SJCRH30 (cell line): Measurements from ENCODE around the gene SLC41A2. TPM values are rescaled to one million over a fixed set of nuclear protein-coding genes. Genes with fewer than 3 reads are reported as not detected.

ENCODE experiments used
- DNase-seq, 2 experiments: peaks; one replicate each; pipeline ENCODE4 v3.0.0-alpha.2; 2015 to 2020
- H3K27ac ChIP-seq: fragments of 250-450 bp; sonication (Bioruptor Pico); 2 replicates; pipeline ENCODE4 v1.5.1; 2020; ENCODE audit warnings: mild to moderate bottlenecking, moderate library complexity
- H3K27me3 ChIP-seq: fragments of 250-450 bp; sonication (Bioruptor Pico); 2 replicates; pipeline ENCODE4 v1.5.1; 2020; ENCODE audit warnings: mild to moderate bottlenecking, moderate library complexity
- H3K36me3 ChIP-seq: fragments of 250-450 bp; sonication (Bioruptor Pico); 2 replicates; pipeline ENCODE4 v1.5.1; 2020; ENCODE audit warnings: mild to moderate bottlenecking, moderate library complexity
- H3K4me1 ChIP-seq: fragments of 250-450 bp; sonication (Bioruptor Pico); 2 replicates; pipeline ENCODE4 v1.5.1; 2020; ENCODE audit warnings: mild to moderate bottlenecking, moderate library complexity
- H3K4me3 ChIP-seq: fragments of 250-450 bp; sonication (Bioruptor Pico); 2 replicates; pipeline ENCODE4 v1.5.1; 2020; ENCODE audit warnings: mild to moderate bottlenecking, moderate library complexity
- H3K9me3 ChIP-seq: fragments of 250-450 bp; sonication (Bioruptor Pico); replicated peaks from 2 replicates; pipeline ENCODE4 v1.5.1; 2020; ENCODE audit warnings: mild to moderate bottlenecking, moderate library complexity
- total RNA-seq: library from RNA; depleted of rRNA; stranded (reverse); fragments of >200 nt; shearing (Covaris generic); gene quantifications from 2 replicates; pipeline ENCODE4 v1.2.3, GENCODE V29; 2014; rRNA removed

Gene SLC41A2
- total RNA-seq, 1 experiment from 2014 or later: 5.2 TPM

DNA sequence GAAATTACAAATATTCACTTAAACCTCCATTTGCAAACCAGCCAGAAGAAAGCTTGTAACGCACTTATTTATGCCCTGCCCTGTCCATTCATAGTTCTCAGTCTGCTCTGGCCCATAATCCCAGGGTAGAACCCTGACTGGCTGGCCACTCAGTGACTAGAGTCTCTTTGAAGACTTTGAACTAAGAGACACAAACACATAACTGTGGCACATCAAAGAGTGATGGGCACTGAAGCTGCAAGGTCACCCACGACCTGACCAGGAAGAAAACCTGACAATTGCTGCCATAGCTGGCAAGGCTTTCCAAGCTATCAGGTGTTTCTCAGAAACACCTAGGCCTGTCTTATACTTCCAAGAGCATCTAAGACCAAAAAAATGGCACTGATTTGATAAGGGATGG lies 28.7 kb downstream of the SLC41A2 start:
- no peaks in the 10 kb centered on the region for H3K4me1 ChIP-seq
- no peaks in the 10 kb centered on the region for H3K9me3 ChIP-seq
- no peak for DNase-seq
- no peaks in the 10 kb centered on the region; the same call in 1 of the 2 replicates for H3K27me3 ChIP-seq
- H3K36me3 ChIP-seq: no peaks in the 10 kb centered on the region
- H3K4me3 ChIP-seq: no peak overlapping the region
- H3K27ac ChIP-seq: no peak overlapping the region

GRCh38 chr12:104928036-104928745 lies 29.9 kb downstream of the SLC41A2 start:
- no peaks in the 10 kb centered on the region for H3K9me3 ChIP-seq

DNA sequence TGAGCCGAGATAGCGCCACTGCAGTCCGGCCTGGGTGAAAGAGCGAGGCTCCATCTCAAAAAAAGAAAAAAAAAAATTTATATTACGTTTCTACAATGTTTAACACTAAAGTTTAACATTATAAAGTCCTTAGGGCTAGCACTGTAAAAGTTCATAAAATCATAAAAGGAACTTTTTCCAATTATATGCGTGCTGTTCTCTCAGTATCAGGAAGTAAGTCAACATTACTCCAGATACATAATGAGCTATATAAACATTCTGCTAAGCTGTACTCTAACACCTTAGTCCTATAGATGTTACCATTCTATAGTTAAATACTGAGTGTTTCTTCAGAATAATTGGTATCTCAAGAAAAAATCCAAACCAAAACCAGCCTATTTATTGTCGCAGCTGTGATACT lies 32.6 kb downstream of the SLC41A2 start:
- Histone ChIP-seq H3K9me3 (no peaks in the 10 kb centered on the region; the same call in 1 of the 2 replicates), H3K4me1 (no peaks in the 10 kb centered on the region), H3K4me3 (no peak overlapping the region), H3K36me3 (no peaks in the 10 kb centered on the region), H3K27ac (no peak overlapping the region), H3K27me3 (no peaks in the 10 kb centered on the region; the same call in 1 of the 2 replicates)
- no peak for DNase-seq

More at GRCh38 chr12:104928036-104928745, 29.9 kb downstream of the SLC41A2 start:
- H3K27me3 ChIP-seq: no peaks in the 10 kb centered on the region; the same call in 1 of the 2 replicates
- H3K4me3 ChIP-seq: no peak overlapping the region
- no peaks in the 10 kb centered on the region for H3K4me1 ChIP-seq
- H3K27ac ChIP-seq: no peak overlapping the region
- H3K36me3 ChIP-seq: no peaks in the 10 kb centered on the region
- DNase-seq: no peak

DNA sequence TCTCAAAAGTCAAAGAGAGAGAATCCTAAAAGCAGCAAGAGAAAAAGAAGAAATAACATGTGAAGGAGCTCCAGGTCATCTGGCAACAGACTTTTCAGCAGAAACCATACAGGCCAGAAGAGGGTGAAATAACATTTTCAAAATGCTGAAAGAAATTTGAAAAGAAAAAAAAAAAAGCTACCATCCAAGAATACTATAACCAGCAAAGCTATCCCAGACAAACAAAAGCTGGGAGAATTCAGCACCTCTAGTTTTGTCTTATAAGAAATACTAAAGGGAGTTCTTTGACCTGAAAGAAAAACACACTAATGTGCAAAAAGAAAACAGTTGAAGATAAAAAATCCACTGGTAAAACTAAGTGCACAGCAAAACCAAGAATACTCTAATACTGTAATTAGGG lies 36.8 kb downstream of the SLC41A2 start:
- no peaks in the 10 kb centered on the region for H3K27me3 ChIP-seq
- no peaks in the 10 kb centered on the region; the same call in 1 of the 2 replicates for H3K9me3 ChIP-seq

DNA sequence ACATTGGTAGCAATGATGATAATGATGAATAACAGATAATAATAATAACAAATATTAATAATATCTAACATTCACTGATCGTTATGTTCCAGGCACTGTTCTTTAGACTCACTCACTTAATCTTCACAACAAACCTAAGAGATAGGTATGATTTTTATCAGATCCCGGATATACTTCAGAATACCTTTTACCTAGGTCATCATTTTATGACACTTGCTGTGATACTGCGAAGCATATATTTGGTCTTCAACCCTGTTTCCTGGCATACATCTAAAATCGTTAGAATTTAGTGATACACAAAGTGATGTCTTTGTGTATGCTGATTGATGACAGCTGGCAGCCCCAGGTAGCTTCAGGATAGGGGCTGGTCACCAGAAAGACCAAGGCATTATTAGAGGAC lies 46.1 kb downstream of the SLC41A2 start:
- no peaks in the 10 kb centered on the region for H3K36me3 ChIP-seq
- no peak overlapping the region for H3K27ac ChIP-seq
- DNase-seq: no peak
- H3K27me3 ChIP-seq: no peaks in the 10 kb centered on the region
- H3K4me1 ChIP-seq: no peaks in the 10 kb centered on the region
- no peaks in the 10 kb centered on the region for H3K9me3 ChIP-seq
- H3K4me3 ChIP-seq: no peak overlapping the region

More for the DNA sequence above, 36.8 kb downstream of the SLC41A2 start:
- H3K27ac ChIP-seq: no peak overlapping the region
- no peaks in the 10 kb centered on the region for H3K4me1 ChIP-seq
- no peaks in the 10 kb centered on the region for H3K36me3 ChIP-seq
- no peak for DNase-seq
- H3K4me3 ChIP-seq: no peak overlapping the region

- Histone ChIP-seq H3K4me3 (no peak overlapping the region), H3K4me1 (no peaks in the 10 kb centered on the region), H3K27me3 (no peaks in the 10 kb centered on the region), H3K36me3 (no peaks in the 10 kb centered on the region), H3K27ac (no peak overlapping the region), H3K9me3 (no peaks in the 10 kb centered on the region)
- no peak for DNase-seq
Observed at GRCh38 chr12:104910196-104910840, 47.8 kb downstream of the SLC41A2 start.

GRCh38 chr12:104909761-104910160 lies 48.3 kb downstream of the SLC41A2 start:
- no peaks in the 10 kb centered on the region for H3K9me3 ChIP-seq
- no peak overlapping the region for H3K4me3 ChIP-seq
- H3K36me3 ChIP-seq: no peaks in the 10 kb centered on the region
- H3K4me1 ChIP-seq: no peaks in the 10 kb centered on the region
- no peak for DNase-seq
- H3K27ac ChIP-seq: no peak overlapping the region
- no peaks in the 10 kb centered on the region for H3K27me3 ChIP-seq

Other genes starting within 250 kb of the SLC41A2 start
- 9.8 and 10.2 TPM in 2 replicates for gene NOPCHAP1, start 28.0 kb upstream of the SLC41A2 start, total RNA-seq
- 0.45 and 0.48 TPM in 2 replicates for gene ALDH1L2, start 126.2 kb upstream of the SLC41A2 start, total RNA-seq
- 40.9 and 47.8 TPM in 2 replicates for gene WASHC4, start 149.4 kb upstream of the SLC41A2 start, total RNA-seq